Calu3 (cell line): Measurements from ENCODE around the gene PLD1. TPM values are rescaled to one million over a fixed set of nuclear protein-coding genes. Genes with fewer than 3 reads are reported as not detected.

Experiments used
- BruUV-seq: library from RNA; stranded (reverse); fragments of 400-500 nt; replicated peaks from 2 replicates; lab custom pipeline; 2021; lab: Mats Ljungman, UMichigan
- CTCF ChIA-PET: fragments of 300-600 bp; sonication (Branson Sonifier 250); formaldehyde crosslinking; loops from one replicate; lab custom pipeline; 2022; ENCODE audit warnings: antibody characterized with exemption; lab: Charles Lee
- DNase-seq: peaks from one replicate; pipeline ENCODE4 v3.0.0; 2022
- H3K27ac Mint-ChIP-seq: one replicate; pipeline ENCODE4 v1.8.0; 2022; ENCODE audit warnings: mixed read lengths; ENCODE audit not compliant: unreplicated experiment
- H3K27me3 Mint-ChIP-seq: one replicate; pipeline ENCODE4 v1.8.0; 2022; ENCODE audit warnings: mixed read lengths; ENCODE audit not compliant: unreplicated experiment
- H3K36me3 Mint-ChIP-seq: one replicate; pipeline ENCODE4 v1.8.0; 2022; ENCODE audit warnings: mild to moderate bottlenecking, moderate library complexity, mixed read lengths; ENCODE audit not compliant: insufficient read depth, unreplicated experiment
- H3K4me1 Mint-ChIP-seq: one replicate; pipeline ENCODE4 v1.8.0; 2022; ENCODE audit warnings: mild to moderate bottlenecking, low read depth, mixed read lengths; ENCODE audit not compliant: unreplicated experiment
- H3K4me3 Mint-ChIP-seq: one replicate; pipeline ENCODE4 v1.8.0; 2022; ENCODE audit warnings: mild to moderate bottlenecking, low read depth, moderate library complexity, mixed read lengths; ENCODE audit not compliant: unreplicated experiment
- H3K9me3 Mint-ChIP-seq: one replicate; pipeline ENCODE4 v1.8.0; 2022; ENCODE audit warnings: low read depth, mixed read lengths; ENCODE audit not compliant: unreplicated experiment
- intact Hi-C: fragments of 100-400 bp; cut with micrococcal nuclease; formaldehyde crosslinking; loops from one replicate; pipeline ENCODE4 v1.10.0; 2022; ENCODE audit not compliant: unreplicated experiment
- total RNA-seq: library from RNA; stranded (reverse); gene quantifications from 2 replicates; pipeline ENCODE4 v1.2.3, GENCODE V29; 2022
- TF ChIP-seq, protein P1 (sequence below): fragments of 200-600 bp; IDR thresholded peaks from one replicate; pipeline ENCODE4 v1.8.0; 2022; ENCODE audit warnings: antibody characterized with exemption; ENCODE audit not compliant: unreplicated experiment

PLD1 gene
- total RNA-seq, 1 experiment from 2014 or later = 61.2 TPM

DNA sequence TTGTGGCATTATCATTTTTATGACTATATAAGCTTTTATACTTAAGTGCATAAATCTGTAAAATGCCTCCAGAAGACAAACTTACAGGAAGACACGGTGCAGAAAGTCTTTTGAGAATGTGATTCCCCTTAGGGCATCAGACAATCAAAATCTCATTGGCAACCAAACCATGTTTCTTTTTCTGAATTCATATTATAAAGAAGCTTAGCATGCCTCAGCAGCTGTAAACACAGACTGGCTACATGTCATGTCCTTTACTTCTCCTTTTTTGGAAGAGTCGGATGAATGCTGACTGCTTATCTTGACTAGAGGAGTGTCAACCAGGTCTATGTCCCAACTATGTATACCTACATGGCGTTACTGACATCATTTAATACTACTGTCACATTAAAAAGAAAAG, 150.1 kb downstream of the PLD1 start:
- Mint-ChIP-seq H3K9me3 (no peaks in the 10 kb centered on the region), H3K4me3 (no peak overlapping the region), H3K36me3 (peaks cover 6% of the 10 kb centered on the region), H3K27me3 (no peaks in the 10 kb centered on the region), H3K4me1 (no peaks in the 10 kb centered on the region), H3K27ac (no peak overlapping the region)
- no TSS peak for BruUV-seq
- TF ChIP-seq, protein P1, sequence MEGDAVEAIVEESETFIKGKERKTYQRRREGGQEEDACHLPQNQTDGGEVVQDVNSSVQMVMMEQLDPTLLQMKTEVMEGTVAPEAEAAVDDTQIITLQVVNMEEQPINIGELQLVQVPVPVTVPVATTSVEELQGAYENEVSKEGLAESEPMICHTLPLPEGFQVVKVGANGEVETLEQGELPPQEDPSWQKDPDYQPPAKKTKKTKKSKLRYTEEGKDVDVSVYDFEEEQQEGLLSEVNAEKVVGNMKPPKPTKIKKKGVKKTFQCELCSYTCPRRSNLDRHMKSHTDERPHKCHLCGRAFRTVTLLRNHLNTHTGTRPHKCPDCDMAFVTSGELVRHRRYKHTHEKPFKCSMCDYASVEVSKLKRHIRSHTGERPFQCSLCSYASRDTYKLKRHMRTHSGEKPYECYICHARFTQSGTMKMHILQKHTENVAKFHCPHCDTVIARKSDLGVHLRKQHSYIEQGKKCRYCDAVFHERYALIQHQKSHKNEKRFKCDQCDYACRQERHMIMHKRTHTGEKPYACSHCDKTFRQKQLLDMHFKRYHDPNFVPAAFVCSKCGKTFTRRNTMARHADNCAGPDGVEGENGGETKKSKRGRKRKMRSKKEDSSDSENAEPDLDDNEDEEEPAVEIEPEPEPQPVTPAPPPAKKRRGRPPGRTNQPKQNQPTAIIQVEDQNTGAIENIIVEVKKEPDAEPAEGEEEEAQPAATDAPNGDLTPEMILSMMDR = no peak
- CTCF ChIA-PET = interaction anchor here (0.8 to 1.2 kb wide), 2 partner anchors 168 to 170 kb away, joined by 3 read pairs; no protein-coding TSS in a partner anchor
- intact Hi-C loops = no loop called here
- DNase-seq = no peak

DNA sequence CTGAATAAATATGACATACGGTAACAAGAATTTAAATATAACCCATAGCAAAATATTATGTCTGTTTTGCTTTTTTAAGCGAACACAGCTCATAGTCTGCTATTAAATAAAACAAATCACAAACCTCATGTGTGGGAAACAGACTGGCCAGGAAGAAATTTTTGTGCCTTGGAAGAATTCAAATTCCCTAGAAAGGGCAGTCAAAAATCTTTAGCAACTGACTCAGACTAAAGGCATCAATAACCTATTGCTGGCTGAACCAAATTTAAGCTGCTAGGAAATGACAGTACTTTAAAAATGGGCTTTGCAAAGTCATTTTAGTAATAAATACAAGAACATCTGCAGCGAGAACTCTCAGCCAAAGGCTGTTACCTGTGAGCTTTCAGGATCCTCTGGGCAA, 151.4 kb downstream of the PLD1 start:
- Mint-ChIP-seq H3K4me1 (no peaks in the 10 kb centered on the region), H3K4me3 (no peak overlapping the region), H3K27ac (no peak overlapping the region), H3K27me3 (no peaks in the 10 kb centered on the region), H3K9me3 (no peaks in the 10 kb centered on the region), H3K36me3 (peaks cover 9% of the 10 kb centered on the region)
- no peak for DNase-seq
- CTCF ChIA-PET = interaction anchor here (0.6 kb wide), 1 partner anchor 262 kb away, joined by 4 read pairs; no protein-coding TSS in a partner anchor
- TF ChIP-seq, protein P1 = no peak
- intact Hi-C loops = no loop called here
- BruUV-seq = no TSS peak

DNA sequence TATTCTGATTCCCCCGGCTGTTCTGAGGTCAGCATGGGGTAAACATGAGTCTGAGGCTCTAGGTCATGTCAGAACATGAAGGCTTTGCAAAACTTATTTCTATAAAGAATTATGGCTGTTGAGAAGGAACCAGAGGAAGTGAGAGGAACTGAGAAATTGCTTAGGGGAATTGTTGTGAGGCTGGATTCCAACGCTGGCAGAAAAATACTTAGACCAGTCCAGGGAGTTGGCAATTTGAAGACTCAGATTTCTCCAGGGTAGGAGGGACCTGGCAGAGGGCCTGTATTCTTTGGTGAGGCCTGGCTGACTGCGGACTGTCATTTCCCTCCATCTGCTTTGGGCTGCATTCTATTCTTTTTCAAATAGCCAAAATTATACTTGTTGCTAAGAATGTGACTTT, 155.5 kb downstream of the PLD1 start:
- BruUV-seq = no TSS peak
- intact Hi-C loops = no loop called here
- TF ChIP-seq, protein P1 = no peak
- H3K9me3 Mint-ChIP-seq = no peaks in the 10 kb centered on the region
- H3K27me3 Mint-ChIP-seq = no peaks in the 10 kb centered on the region
- peaks cover 4% of the 10 kb centered on the region for H3K36me3 Mint-ChIP-seq
- H3K4me3 Mint-ChIP-seq = no peak overlapping the region
- H3K4me1 Mint-ChIP-seq = no peaks in the 10 kb centered on the region
- CTCF ChIA-PET = interaction anchor here (1.1 kb wide), 1 partner anchor 118 kb away, joined by 4 read pairs; no protein-coding TSS in a partner anchor
- no peak for DNase-seq
- no peak overlapping the region for H3K27ac Mint-ChIP-seq

DNA sequence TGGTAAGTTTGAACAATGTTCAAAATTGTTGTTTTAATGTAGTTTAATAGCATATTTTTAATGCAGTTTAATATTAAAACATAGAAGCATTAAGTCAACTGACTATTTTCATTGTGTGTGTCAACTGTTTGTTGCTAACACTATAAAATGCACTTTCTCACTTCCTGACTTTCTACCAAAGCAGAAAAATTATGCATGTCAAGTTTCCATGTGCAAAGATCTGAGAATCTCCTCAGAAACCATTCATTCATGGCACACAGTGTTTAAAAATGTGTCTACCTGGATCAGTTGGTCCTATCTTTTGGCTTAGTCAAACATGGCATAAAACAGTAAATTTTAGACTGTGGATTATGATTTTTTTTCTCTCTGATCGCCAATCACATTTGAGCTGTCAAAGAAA, 156.0 kb downstream of the PLD1 start:
- CTCF ChIA-PET = interaction anchor here (1.1 kb wide), 1 partner anchor 118 kb away, joined by 4 read pairs; no protein-coding TSS in a partner anchor
- TF ChIP-seq, protein P1 = no peak
- H3K27ac Mint-ChIP-seq = no peak overlapping the region
- no peak for DNase-seq
- H3K4me1 Mint-ChIP-seq = no peaks in the 10 kb centered on the region
- intact Hi-C loops = no loop called here
- H3K4me3 Mint-ChIP-seq = no peak overlapping the region
- no peaks in the 10 kb centered on the region for H3K27me3 Mint-ChIP-seq
- peaks cover 4% of the 10 kb centered on the region for H3K36me3 Mint-ChIP-seq
- H3K9me3 Mint-ChIP-seq = no peaks in the 10 kb centered on the region
- no TSS peak for BruUV-seq
